Adrenal gland (tissue), 5 donors: ENCODE data around the gene SSH2.

Experiments
- POLR2A ChIP-seq, 2 donors: fragments of 450-650 bp; IDR thresholded peaks; one replicate each; pipeline ENCODE4 v1.6.1; 2017; ENCODE audit warnings: antibody characterized with exemption in 2 of 2, mild to moderate bottlenecking in 2 of 2, moderate library complexity in 1 of 2
- TF ChIP-seq, protein P1 (sequence below), 6 experiments: fragments of 450-650 bp in 4 of 6; fragments of 200-600 bp in 2 of 6; sonication (generic) in 1 of 6; IDR thresholded peaks; 1 replicate in 5 of 6; 2 replicates in 1 of 6; pipeline versions ENCODE4 v1.5.1 to v1.8.0; 2016 to 2021; ENCODE audit warnings: antibody characterized with exemption in 6 of 6, mild to moderate bottlenecking in 2 of 6, moderate library complexity in 1 of 6
- donor health status: DM: no; HTN: no; CAD: no.

DNA sequence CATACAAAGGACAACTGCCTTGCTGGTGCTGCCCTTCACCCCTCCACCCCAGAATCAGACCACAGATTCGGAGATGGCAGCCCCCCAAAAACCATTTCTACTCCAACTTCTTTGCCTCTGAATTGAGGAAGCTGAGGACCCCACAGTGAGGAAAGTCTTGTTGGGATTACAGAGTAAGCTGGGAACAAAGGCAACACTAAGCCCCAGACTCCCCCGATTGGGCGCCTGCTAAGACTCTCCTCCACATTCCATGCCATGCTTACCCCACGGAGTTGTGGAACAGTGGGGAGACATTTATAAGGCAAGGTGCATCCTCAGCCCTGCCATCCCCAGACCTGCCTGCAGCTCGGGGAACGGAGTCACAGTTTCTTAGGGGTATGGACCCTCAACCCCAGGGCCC, 342.4 kb downstream of the SSH2 start:
- TF ChIP-seq, protein P1, sequence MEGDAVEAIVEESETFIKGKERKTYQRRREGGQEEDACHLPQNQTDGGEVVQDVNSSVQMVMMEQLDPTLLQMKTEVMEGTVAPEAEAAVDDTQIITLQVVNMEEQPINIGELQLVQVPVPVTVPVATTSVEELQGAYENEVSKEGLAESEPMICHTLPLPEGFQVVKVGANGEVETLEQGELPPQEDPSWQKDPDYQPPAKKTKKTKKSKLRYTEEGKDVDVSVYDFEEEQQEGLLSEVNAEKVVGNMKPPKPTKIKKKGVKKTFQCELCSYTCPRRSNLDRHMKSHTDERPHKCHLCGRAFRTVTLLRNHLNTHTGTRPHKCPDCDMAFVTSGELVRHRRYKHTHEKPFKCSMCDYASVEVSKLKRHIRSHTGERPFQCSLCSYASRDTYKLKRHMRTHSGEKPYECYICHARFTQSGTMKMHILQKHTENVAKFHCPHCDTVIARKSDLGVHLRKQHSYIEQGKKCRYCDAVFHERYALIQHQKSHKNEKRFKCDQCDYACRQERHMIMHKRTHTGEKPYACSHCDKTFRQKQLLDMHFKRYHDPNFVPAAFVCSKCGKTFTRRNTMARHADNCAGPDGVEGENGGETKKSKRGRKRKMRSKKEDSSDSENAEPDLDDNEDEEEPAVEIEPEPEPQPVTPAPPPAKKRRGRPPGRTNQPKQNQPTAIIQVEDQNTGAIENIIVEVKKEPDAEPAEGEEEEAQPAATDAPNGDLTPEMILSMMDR (IDR thresholded peaks at IDR 0.05): no peak
- no peak for TF ChIP-seq POLR2A (IDR thresholded peaks at IDR 0.05)
